ENCODE results near the gene CARMIL3.

Gene CARMIL3

DNA sequence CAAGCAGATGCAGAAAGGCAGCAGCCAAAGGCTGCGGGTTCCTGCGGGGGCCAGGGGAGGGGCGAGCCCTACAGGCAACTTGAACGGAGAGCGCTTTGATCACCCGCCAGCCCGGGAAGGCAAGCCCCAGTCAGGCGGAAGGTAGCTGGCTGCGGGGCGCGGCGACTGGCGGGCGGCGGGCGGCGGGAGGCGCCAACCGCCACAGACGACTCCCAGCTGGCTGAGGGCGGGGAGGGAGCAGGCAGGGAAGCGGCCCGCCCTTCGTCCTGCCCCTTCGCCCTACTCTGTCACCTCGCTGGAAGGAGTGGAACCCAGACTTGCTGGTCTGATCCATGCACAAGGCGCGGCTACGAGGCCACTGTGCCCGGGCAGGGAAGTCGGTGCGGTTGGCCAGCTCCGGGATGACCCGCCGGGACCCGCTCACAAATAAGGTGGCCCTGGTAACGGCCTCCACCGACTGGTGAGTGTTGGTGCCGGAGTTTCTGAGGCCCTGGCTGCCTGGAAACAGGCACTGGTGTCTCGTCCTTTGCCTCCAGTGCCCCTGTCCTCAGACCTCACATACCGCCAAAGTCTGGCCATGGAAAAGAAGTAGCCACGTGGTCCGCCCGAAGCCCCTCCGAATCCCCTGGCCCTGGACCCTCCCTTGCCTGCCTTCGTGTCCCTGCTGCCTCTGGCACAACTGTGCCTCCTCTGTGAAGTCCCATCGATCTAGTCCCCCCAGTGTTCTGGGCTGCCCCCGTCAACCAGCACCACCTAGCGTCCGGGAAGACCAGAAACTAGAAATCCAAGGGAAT is 15.4 kb upstream of the CARMIL3 start:
- peak; percentile 95 for ATAC-seq
- TF ChIP-seq ARNTL (CRISPR knock-in tag; IDR thresholded peaks at IDR 0.05; ENCODE audit: borderline replicate concordance, low read depth) (no peak), ZNF70 (CRISPR knock-in tag; IDR thresholded peaks at IDR 0.05) (no peak), ZNF8 (CRISPR knock-in tag; IDR thresholded peaks at IDR 0.05) (no peak), ESRRG (CRISPR knock-in tag; IDR thresholded peaks at IDR 0.05) (no peak), TOX (CRISPR knock-in tag; IDR thresholded peaks at IDR 0.05; ENCODE audit: borderline replicate concordance) (no peak), ZFP3 (CRISPR knock-in tag; IDR thresholded peaks at IDR 0.05) (no peak), SNAI2 (CRISPR knock-in tag; IDR thresholded peaks at IDR 0.05) (no peak), PPARA (CRISPR knock-in tag; IDR thresholded peaks at IDR 0.05; ENCODE audit: borderline replicate concordance) (no peak), ISL1 (CRISPR knock-in tag; IDR thresholded peaks at IDR 0.05) (no peak), CSRNP3 (CRISPR knock-in tag; IDR thresholded peaks at IDR 0.05) (no peak), TCF4 (CRISPR knock-in tag; IDR thresholded peaks at IDR 0.05; ENCODE audit: borderline replicate concordance) (no peak), CSDC2 (CRISPR knock-in tag; IDR thresholded peaks at IDR 0.05) (no peak), ZNF565 (CRISPR knock-in tag; conservative IDR thresholded peaks at IDR 0.05; ENCODE audit: low read depth) (no peak), BACH2 (CRISPR knock-in tag; IDR thresholded peaks at IDR 0.05; ENCODE audit: borderline replicate concordance) (no peak)
- TF ChIP-seq, protein P1, sequence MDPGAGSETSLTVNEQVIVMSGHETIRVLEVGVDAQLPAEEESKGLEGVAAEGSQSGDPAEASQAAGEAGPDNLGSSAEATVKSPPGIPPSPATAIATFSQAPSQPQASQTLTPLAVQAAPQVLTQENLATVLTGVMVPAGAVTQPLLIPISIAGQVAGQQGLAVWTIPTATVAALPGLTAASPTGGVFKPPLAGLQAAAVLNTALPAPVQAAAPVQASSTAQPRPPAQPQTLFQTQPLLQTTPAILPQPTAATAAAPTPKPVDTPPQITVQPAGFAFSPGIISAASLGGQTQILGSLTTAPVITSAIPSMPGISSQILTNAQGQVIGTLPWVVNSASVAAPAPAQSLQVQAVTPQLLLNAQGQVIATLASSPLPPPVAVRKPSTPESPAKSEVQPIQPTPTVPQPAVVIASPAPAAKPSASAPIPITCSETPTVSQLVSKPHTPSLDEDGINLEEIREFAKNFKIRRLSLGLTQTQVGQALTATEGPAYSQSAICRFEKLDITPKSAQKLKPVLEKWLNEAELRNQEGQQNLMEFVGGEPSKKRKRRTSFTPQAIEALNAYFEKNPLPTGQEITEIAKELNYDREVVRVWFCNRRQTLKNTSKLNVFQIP (CRISPR knock-in tag; IDR thresholded peaks at IDR 0.05; ENCODE audit: borderline replicate concordance, low read depth): no peak

DNA sequence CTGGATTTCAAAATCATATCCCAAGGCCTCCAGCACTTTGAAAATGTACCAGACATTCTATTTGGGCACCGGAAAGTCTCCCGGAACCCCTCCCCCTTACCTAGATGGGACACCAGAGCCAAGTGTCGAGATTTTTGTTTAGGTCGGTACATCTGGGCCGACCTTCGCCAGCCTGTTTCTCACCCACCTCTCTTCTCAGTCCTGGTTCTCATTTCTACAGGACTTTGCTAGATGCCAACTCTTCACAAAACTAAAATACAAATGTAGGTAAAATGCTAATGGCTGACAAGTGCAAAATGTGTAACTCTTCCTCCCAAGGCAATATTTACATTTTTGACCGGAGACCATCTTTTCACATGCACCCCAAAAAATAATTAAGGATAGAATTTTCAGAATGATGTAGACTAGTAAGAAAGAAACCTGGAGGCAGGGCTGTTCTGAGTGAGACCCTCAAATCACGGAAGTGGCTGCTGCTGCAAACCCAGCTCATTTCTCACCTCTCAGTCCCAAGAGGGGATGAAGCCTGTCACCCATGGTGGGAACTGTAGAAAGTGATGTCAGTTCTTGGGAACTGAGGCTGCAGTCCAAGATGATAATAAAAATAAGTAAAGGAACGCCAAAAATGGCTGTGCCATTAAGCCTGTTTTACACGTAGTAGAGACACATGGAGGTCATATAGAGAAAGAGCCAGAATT is 14.7 kb upstream of the CARMIL3 start:
- ATAC-seq: peak; percentile 2; the same call in 2 of the 3 replicates

DNA sequence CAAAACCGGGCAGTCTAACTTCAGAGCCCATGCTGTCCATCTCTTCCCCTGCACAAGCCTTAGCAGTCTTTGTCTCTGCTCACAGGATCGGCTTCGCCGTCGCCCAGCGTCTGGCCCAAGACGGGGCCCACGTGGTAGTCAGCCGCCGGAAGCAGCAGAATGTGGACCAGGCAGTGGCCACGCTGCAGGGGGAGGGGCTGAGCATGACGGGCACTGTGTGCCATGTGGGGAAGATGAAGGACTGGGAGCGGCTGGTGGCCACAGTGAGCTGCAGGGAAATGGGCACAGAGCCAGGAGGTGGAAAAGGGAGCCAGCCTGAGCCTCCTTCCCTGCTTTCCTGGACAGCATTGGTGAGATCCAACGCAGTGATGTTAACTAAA is 14.2 kb upstream of the CARMIL3 start:
- ATAC-seq: no peak
- TF ChIP-seq ARNTL (CRISPR knock-in tag; IDR thresholded peaks at IDR 0.05; ENCODE audit: borderline replicate concordance, low read depth) (no peak), ISL1 (CRISPR knock-in tag; IDR thresholded peaks at IDR 0.05) (no peak), SNAI2 (CRISPR knock-in tag; IDR thresholded peaks at IDR 0.05) (no peak)

DNA sequence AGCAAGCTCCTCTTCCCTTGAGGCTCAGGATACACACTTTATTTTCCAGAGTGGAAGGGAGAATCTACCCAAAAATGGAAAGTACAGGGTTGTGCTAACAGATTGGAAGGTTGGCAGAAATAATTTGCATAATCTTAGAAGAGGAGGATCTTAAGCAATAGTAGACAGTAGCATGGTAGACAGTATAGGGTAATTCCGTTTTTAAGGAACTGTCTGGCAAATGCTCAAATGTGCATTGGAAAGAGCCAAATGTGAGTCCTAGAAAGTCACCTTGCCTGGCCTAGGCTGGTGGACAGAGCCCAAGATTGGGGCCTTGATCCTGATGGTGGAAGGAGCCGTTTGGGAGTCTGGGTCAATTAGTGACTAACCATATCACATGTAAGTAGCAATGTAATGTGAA is 13.1 kb upstream of the CARMIL3 start:
- no peak for ATAC-seq
- TF ChIP-seq RARB (CRISPR knock-in tag; IDR thresholded peaks at IDR 0.05) (no peak), GLIS3 (CRISPR knock-in tag; IDR thresholded peaks at IDR 0.05) (no peak), TOX (CRISPR knock-in tag; IDR thresholded peaks at IDR 0.05; ENCODE audit: borderline replicate concordance) (no peak), ZNF565 (CRISPR knock-in tag; conservative IDR thresholded peaks at IDR 0.05; ENCODE audit: low read depth) (no peak), OSR1 (CRISPR knock-in tag; IDR thresholded peaks at IDR 0.05) (no peak), ZNF70 (CRISPR knock-in tag; IDR thresholded peaks at IDR 0.05) (no peak), ZFP30 (CRISPR knock-in tag; IDR thresholded peaks at IDR 0.05) (no peak), ARNTL (CRISPR knock-in tag; IDR thresholded peaks at IDR 0.05; ENCODE audit: borderline replicate concordance, low read depth) (no peak), PPARA (CRISPR knock-in tag; IDR thresholded peaks at IDR 0.05; ENCODE audit: borderline replicate concordance) (no peak), TCF4 (CRISPR knock-in tag; IDR thresholded peaks at IDR 0.05; ENCODE audit: borderline replicate concordance) (no peak), ESRRG (CRISPR knock-in tag; IDR thresholded peaks at IDR 0.05) (no peak), BACH2 (CRISPR knock-in tag; IDR thresholded peaks at IDR 0.05; ENCODE audit: borderline replicate concordance) (no peak), CSDC2 (CRISPR knock-in tag; IDR thresholded peaks at IDR 0.05) (no peak), CSRNP3 (CRISPR knock-in tag; IDR thresholded peaks at IDR 0.05) (no peak), ISL1 (CRISPR knock-in tag; IDR thresholded peaks at IDR 0.05) (no peak)
- TF ChIP-seq, protein P1 (CRISPR knock-in tag; IDR thresholded peaks at IDR 0.05; ENCODE audit: borderline replicate concordance, low read depth): no peak
- TF ChIP-seq, protein P2, sequence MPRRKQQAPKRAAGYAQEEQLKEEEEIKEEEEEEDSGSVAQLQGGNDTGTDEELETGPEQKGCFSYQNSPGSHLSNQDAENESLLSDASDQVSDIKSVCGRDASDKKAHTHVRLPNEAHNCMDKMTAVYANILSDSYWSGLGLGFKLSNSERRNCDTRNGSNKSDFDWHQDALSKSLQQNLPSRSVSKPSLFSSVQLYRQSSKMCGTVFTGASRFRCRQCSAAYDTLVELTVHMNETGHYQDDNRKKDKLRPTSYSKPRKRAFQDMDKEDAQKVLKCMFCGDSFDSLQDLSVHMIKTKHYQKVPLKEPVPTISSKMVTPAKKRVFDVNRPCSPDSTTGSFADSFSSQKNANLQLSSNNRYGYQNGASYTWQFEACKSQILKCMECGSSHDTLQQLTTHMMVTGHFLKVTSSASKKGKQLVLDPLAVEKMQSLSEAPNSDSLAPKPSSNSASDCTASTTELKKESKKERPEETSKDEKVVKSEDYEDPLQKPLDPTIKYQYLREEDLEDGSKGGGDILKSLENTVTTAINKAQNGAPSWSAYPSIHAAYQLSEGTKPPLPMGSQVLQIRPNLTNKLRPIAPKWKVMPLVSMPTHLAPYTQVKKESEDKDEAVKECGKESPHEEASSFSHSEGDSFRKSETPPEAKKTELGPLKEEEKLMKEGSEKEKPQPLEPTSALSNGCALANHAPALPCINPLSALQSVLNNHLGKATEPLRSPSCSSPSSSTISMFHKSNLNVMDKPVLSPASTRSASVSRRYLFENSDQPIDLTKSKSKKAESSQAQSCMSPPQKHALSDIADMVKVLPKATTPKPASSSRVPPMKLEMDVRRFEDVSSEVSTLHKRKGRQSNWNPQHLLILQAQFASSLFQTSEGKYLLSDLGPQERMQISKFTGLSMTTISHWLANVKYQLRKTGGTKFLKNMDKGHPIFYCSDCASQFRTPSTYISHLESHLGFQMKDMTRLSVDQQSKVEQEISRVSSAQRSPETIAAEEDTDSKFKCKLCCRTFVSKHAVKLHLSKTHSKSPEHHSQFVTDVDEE (CRISPR knock-in tag; IDR thresholded peaks at IDR 0.05): no peak
- TF ChIP-seq, protein P3, sequence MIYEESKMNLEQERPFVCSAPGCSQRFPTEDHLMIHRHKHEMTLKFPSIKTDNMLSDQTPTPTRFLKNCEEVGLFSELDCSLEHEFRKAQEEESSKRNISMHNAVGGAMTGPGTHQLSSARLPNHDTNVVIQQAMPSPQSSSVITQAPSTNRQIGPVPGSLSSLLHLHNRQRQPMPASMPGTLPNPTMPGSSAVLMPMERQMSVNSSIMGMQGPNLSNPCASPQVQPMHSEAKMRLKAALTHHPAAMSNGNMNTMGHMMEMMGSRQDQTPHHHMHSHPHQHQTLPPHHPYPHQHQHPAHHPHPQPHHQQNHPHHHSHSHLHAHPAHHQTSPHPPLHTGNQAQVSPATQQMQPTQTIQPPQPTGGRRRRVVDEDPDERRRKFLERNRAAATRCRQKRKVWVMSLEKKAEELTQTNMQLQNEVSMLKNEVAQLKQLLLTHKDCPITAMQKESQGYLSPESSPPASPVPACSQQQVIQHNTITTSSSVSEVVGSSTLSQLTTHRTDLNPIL (CRISPR knock-in tag; IDR thresholded peaks at IDR 0.05; ENCODE audit: low read depth): no peak

Measured in SK-N-SH treated with all-trans-retinoic acid at 6 μM for 48 hours (cell line).